K562 (cell line): Measurements from ENCODE around the gene PIEZO2. TPM values are rescaled to one million over a fixed set of nuclear protein-coding genes. Genes with fewer than 3 reads are reported as not detected.

Source experiments
- ATAC-seq: fragments of 200-7000 bp; cut with Tn5 transposase; 3 replicates; pipeline ENCODE4 v1.9.1; 2020; ENCODE audit warnings: moderate library complexity
- BruUV-seq: library from RNA; stranded (reverse); fragments of 400-500 nt; replicated peaks from 2 replicates; lab custom pipeline; 2021; lab: Mats Ljungman, UMichigan
- CTCF ChIA-PET: fragments of 300-600 bp; formaldehyde crosslinking; extraction: SDS; loops from one replicate; lab custom pipeline; 2021; ENCODE audit warnings: low intra/inter-chr PET ratio; lab: Yijun Ruan, JAX
- POLR2A ChIA-PET: fragments of 300-600, 350-650 bp; sonication (Branson Sonifier 250); formaldehyde crosslinking; extraction: SDS; loops from one replicate; lab custom pipeline; 2021; ENCODE audit warnings: antibody characterized with exemption, inconsistent platforms; lab: Yijun Ruan, JAX
- DNase-seq, 4 experiments: peaks; one replicate each; pipeline versions ENCODE4 v3.0.0 to v3.0.0-alpha.2; 2011 to 2018; ENCODE audit warnings: low spot score in 3 of 4, mixed read lengths in 3 of 4; ENCODE audit errors: extremely low read depth in 1 of 4
- FAIRE-seq: peaks from 2 replicates; lab custom pipeline; 2011; peaks lifted over from hg19 to GRCh38; lab: Jason Lieb, UNC
- H2AFZ ChIP-seq: 2 replicates; pipeline ENCODE4 v1.6.0; 2011; ENCODE audit warnings: low read depth, low read length, control low read depth, inconsistent platforms
- H3K27ac ChIP-seq: fragments of 200-600 bp; 3 replicates; pipeline ENCODE4 v1.8.0; 2011; ENCODE audit warnings: low read depth, mild to moderate bottlenecking, control low read depth, inconsistent platforms, low read length, moderate library complexity, mixed read lengths; ENCODE audit errors: extremely low read depth
- H3K27me3 ChIP-seq, 2 experiments: fragments of 300-600 bp in 1 of 2; 2 replicates in 1 of 2; 3 replicates in 1 of 2; pipeline versions ENCODE4 v1.6.0 to v1.8.0; 2011; ENCODE audit warnings: inconsistent platforms in 2 of 2, low read length in 2 of 2, mild to moderate bottlenecking in 1 of 2, mixed read lengths in 1 of 2, moderate library complexity in 1 of 2; ENCODE audit not compliant: control insufficient read depth in 2 of 2, insufficient read depth in 2 of 2
- H3K36me3 ChIP-seq: fragments of 300-600 bp; 3 replicates; pipeline ENCODE4 v1.8.0; 2011; ENCODE audit warnings: mild to moderate bottlenecking, low read length, inconsistent platforms; ENCODE audit not compliant: control insufficient read depth, insufficient read depth
- H3K4me1 ChIP-seq, 2 experiments: fragments of 200-600 bp in 1 of 2; replicated peaks in 1 of 2; 2 replicates in 1 of 2; 3 replicates in 1 of 2; pipeline versions ENCODE4 v1.5.1 to v1.8.0; 2011; ENCODE audit warnings: inconsistent platforms in 2 of 2, low read length in 2 of 2, mild to moderate bottlenecking in 1 of 2, mixed read lengths in 1 of 2, moderate library complexity in 1 of 2; ENCODE audit not compliant: control insufficient read depth in 2 of 2, insufficient read depth in 2 of 2
- H3K4me2 ChIP-seq: 2 replicates; pipeline ENCODE4 v1.6.1; 2011; ENCODE audit warnings: low read length, control low read depth, inconsistent platforms, mixed read lengths; ENCODE audit not compliant: insufficient read depth
- H3K4me3 ChIP-seq: fragments of 200-600 bp; sonication (generic), shearing (Covaris generic); 2 replicates; pipeline ENCODE4 v1.5.1; 2016; ENCODE audit warnings: control low read depth, inconsistent platforms
- H3K79me2 ChIP-seq: fragments of 200-600 bp; 3 replicates; pipeline ENCODE4 v1.8.0; 2011; ENCODE audit warnings: low read length, inconsistent platforms; ENCODE audit not compliant: control insufficient read depth, insufficient read depth
- H3K9ac ChIP-seq, 2 experiments: 2 replicates each; pipeline versions ENCODE4 v1.6.0 to v1.6.1; 2011; ENCODE audit warnings: low read depth in 2 of 2, low read length in 2 of 2, control low read depth in 1 of 2, inconsistent platforms in 1 of 2, mild to moderate bottlenecking in 1 of 2, mixed read lengths in 1 of 2; ENCODE audit not compliant: insufficient read depth in 1 of 2
- H3K9me1 ChIP-seq: one replicate; pipeline ENCODE4 v1.6.0; 2011; ENCODE audit warnings: inconsistent platforms, mild to moderate bottlenecking, low read length, moderate library complexity; ENCODE audit not compliant: control insufficient read depth, insufficient read depth
- H3K9me3 ChIP-seq: replicated peaks from 2 replicates; pipeline ENCODE4 v1.5.1; 2011; ENCODE audit warnings: low read depth, low read length, inconsistent platforms; ENCODE audit not compliant: control insufficient read depth, insufficient read depth
- H4K20me1 ChIP-seq: replicated peaks from 2 replicates; pipeline ENCODE4 v1.6.1; 2011; ENCODE audit warnings: low read length, inconsistent platforms, mixed read lengths; ENCODE audit not compliant: control insufficient read depth, insufficient read depth
- ATF1 ChIP-seq, 2 experiments: fragments of 450-650 bp in 1 of 2; IDR thresholded peaks; 2 replicates each; pipeline ENCODE4 v1.6.1; 2016; ENCODE audit warnings: missing compliant biosample characterization in 1 of 2, missing genetic modification characterization in 1 of 2
- BDP1 ChIP-seq: IDR thresholded peaks from 3 replicates; pipeline ENCODE4 v1.6.1; 2011; ENCODE audit not compliant: insufficient read length, insufficient read depth
- CHCHD3 ChIP-seq: fragments of 250-450 bp; sonication (Bioruptor Pico); IDR thresholded peaks from 2 replicates; pipeline ENCODE4 v2.1.2; 2022; ENCODE audit warnings: mild to moderate bottlenecking
- HNRNPL ChIP-seq: fragments of 200-400 bp; formaldehyde crosslinking; IDR thresholded peaks from 2 replicates; pipeline ENCODE4 v1.6.1; 2017; ENCODE audit warnings: low read depth, mild to moderate bottlenecking, low read length
- MYC ChIP-seq, 2 experiments: fragments of 250-450 bp in 1 of 2; sonication (Bioruptor Pico) in 1 of 2; IDR thresholded peaks; 2 replicates each; pipeline versions ENCODE4 v1.5.1 to v1.6.1; 2012 to 2021; ENCODE audit warnings: low read depth in 2 of 2, borderline replicate concordance in 1 of 2, improper control_type of control experiment in 1 of 2, low read length in 1 of 2, mild to moderate bottlenecking in 1 of 2, moderate library complexity in 1 of 2
- NCOA2 ChIP-seq, 2 experiments: fragments of 450-650 bp; IDR thresholded peaks; 2 replicates each; pipeline ENCODE4 v1.6.1; 2018; ENCODE audit warnings: mild to moderate bottlenecking in 2 of 2, moderate library complexity in 1 of 2; ENCODE audit not compliant: partially characterized antibody in 2 of 2
- NFE2L1 ChIP-seq: fragments of 450-650 bp; IDR thresholded peaks from 2 replicates; pipeline ENCODE4 v1.6.1; 2016; ENCODE audit warnings: missing genetic modification characterization, low read depth, mild to moderate bottlenecking, missing compliant biosample characterization, moderate library complexity, borderline replicate concordance
- NFIC ChIP-seq: fragments of 450-650 bp; IDR thresholded peaks from 2 replicates; pipeline ENCODE4 v1.6.1; 2017; ENCODE audit warnings: mild to moderate bottlenecking, inconsistent platforms
- POLR3G ChIP-seq: IDR thresholded peaks from 2 replicates; pipeline ENCODE4 v1.6.1; 2011; ENCODE audit not compliant: insufficient read length, insufficient replicate concordance; ENCODE audit errors: extremely low read depth
- PPARD ChIP-seq: fragments of 250-450 bp; sonication (Bioruptor Pico); IDR thresholded peaks from 2 replicates; pipeline ENCODE4 v1.8.0; 2022; ENCODE audit warnings: inconsistent platforms, mild to moderate bottlenecking, moderate library complexity
- SRF ChIP-seq, 2 experiments: fragments of 250-450, 450-650 bp in 1 of 2; sonication (Bioruptor Pico) in 1 of 2; sonication (generic) in 1 of 2; formaldehyde crosslinking; IDR thresholded peaks; 2 replicates each; pipeline versions ENCODE4 v1.5.0 to v1.5.1; 2020 to 2022; ENCODE audit warnings: mild to moderate bottlenecking in 1 of 2, missing genetic modification reagents in 1 of 2
- SRSF7 ChIP-seq: fragments of 200-400 bp; formaldehyde crosslinking; optimal IDR thresholded peaks from 2 replicates; pipeline ENCODE3; 2017; ENCODE audit warnings: mild to moderate bottlenecking, low read depth, low read length
- THRAP3 ChIP-seq: fragments of 450-650 bp; IDR thresholded peaks from 2 replicates; pipeline ENCODE4 v1.6.1; 2016; ENCODE audit warnings: mild to moderate bottlenecking, inconsistent platforms, borderline replicate concordance
- ZBTB12 ChIP-seq: fragments of 250-450 bp; sonication (Bioruptor Pico); IDR thresholded peaks from 2 replicates; pipeline ENCODE4 v1.4.0; 2020
- ZNF133 ChIP-seq: fragments of 250-450 bp; sonication (Bioruptor Pico); IDR thresholded peaks from 2 replicates; pipeline ENCODE4 v1.4.0; 2020; ENCODE audit warnings: mild to moderate bottlenecking
- ZNF75A ChIP-seq: fragments of 450-650 bp; formaldehyde crosslinking; IDR thresholded peaks from 2 replicates; pipeline ENCODE4 v1.4.0; 2020; ENCODE audit warnings: mild to moderate bottlenecking
- WGBS: fragments of 100-300 bp; shearing (Covaris generic); methylation state at CpG from one replicate; pipeline ENCODE4 v1.1.6; 2016; ENCODE audit warnings: low coverage, mixed read lengths; ENCODE audit not compliant: insufficient coverage; ENCODE audit errors: missing lambda C conversion rate; 5-methylcytosine and 5-hydroxymethylcytosine counted together
- in situ Hi-C: fragments of 300-500 bp; cut with MboI; formaldehyde crosslinking; loops from 4 replicates; pipeline ENCODE4 v1.15.0; 2018; ENCODE audit warnings: inconsistent platforms, mixed read lengths
- intact Hi-C: fragments of 100-400 bp; cut with micrococcal nuclease; formaldehyde crosslinking; loops from 2 replicates; pipeline ENCODE4 v1.14.2; 2022
- polyA plus RNA-seq, 8 experiments: library from polyadenylated mRNA; depleted of rRNA in 4 of 8; stranded (reverse) in 5 of 8; unstranded in 3 of 8; fragments of >200 nt; fragmentation: Nextera tagmentation in 2 of 8; fragmentation: Illumina TruSeq in 1 of 8; extraction: Ambion mirVana in 2 of 8; extraction: Trizol in 1 of 8; gene quantifications; 2 replicates each; pipeline versions ENCODE4 v1.2.1 to v1.2.3, GENCODE V29; 2011 to 2014; ENCODE audit warnings: inconsistent platforms in 1 of 8, missing spikeins in 1 of 8
- total RNA-seq, 7 experiments: library from RNA; depleted of rRNA in 6 of 7; stranded (reverse); fragments of >200 nt in 6 of 7; fragmentation: Illumina TruSeq in 2 of 7; extraction: Trizol in 2 of 7; gene quantifications; 2 replicates each; pipeline versions ENCODE4 v1.2.1 to v1.2.3, GENCODE V29; 2011 to 2021; ENCODE audit warnings: low replicate concordance in 1 of 7
- TF ChIP-seq, protein P1 (sequence below): fragments of 450-650 bp; IDR thresholded peaks from 2 replicates; pipeline ENCODE4 v1.6.1; 2018; ENCODE audit warnings: mild to moderate bottlenecking, low read depth; ENCODE audit not compliant: partially characterized antibody
- TF ChIP-seq, protein P2 (sequence below): sonication (generic); formaldehyde crosslinking; IDR thresholded peaks from 2 replicates; pipeline ENCODE4 v1.9.0; 2022; ENCODE audit warnings: mild to moderate bottlenecking, missing genetic modification reagents

PIEZO2 gene
- total and polyA plus RNA-seq, 9 of the 15 experiments (the other 6 are each of a cell fraction or from before 2014, with no cell fraction given): 0.54 to 4.1 (median 2.0) TPM

GRCh38 chr18:11165952-11166351, 16.6 kb upstream of the PIEZO2 start:
- Histone ChIP-seq H3K36me3 (no peaks in the 10 kb centered on the region), H3K4me3 (no peak overlapping the region), H3K27ac (no peak overlapping the region), H3K4me1 (peaks cover 0 to 3% of the 10 kb centered on the region in 2 experiments; a peak in 1 of 5 replicates), H3K9me3 (no peaks in the 10 kb centered on the region), H3K27me3 (no peaks in the 10 kb centered on the region; a peak in 1 of 5 replicates), H3K9ac (no peak overlapping the region), H3K9me1 (no peaks in the 10 kb centered on the region), H4K20me1 (no peaks in the 10 kb centered on the region), H3K4me2 (no peak overlapping the region), H3K79me2 (no peaks in the 10 kb centered on the region), H2AFZ (no peak overlapping the region)
- ATAC-seq (no peak), DNase-seq (no peak), FAIRE-seq (no peak)
- no TSS peak for BruUV-seq
- in situ Hi-C loops (no loop called here), intact Hi-C loops (no loop called here)
- TF ChIP-seq SRSF7: no peak
- TF ChIP-seq NFE2L1: no peak
- no peak for TF ChIP-seq PPARD (CRISPR knock-in tag)
- TF ChIP-seq ZBTB12 (CRISPR knock-in tag): no peak
- TF ChIP-seq, protein P1, sequence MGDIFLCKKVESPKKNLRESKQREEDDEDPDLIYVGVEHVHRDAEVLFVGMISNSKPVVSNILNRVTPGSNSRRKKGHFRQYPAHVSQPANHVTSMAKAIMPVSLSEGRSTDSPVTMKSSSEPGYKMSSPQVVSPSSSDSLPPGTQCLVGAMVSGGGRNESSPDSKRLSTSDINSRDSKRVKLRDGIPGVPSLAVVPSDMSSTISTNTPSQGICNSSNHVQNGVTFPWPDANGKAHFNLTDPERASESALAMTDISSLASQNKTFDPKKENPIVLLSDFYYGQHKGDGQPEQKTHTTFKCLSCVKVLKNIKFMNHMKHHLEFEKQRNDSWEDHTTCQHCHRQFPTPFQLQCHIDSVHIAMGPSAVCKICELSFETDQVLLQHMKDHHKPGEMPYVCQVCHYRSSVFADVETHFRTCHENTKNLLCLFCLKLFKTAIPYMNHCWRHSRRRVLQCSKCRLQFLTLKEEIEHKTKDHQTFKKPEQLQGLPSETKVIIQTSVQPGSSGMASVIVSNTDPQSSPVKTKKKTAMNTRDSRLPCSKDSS: no peak
- no peak for TF ChIP-seq POLR3G
- no peak for TF ChIP-seq SRF (CRISPR knock-in tag; IDR thresholded peaks at IDR 0.05)
- TF ChIP-seq NFIC: no peak
- TF ChIP-seq ZNF75A: no peak
- no peak for TF ChIP-seq CHCHD3 (CRISPR knock-in tag)
- no peak for TF ChIP-seq ATF1 (CRISPR knock-in tag; IDR thresholded peaks at IDR 0.05)
- no peak for TF ChIP-seq ATF1 (tag; IDR thresholded peaks at IDR 0.05)
- no peak for TF ChIP-seq NCOA2 (IDR thresholded peaks at IDR 0.05; ENCODE audit: partially characterized antibody in 2 of 2)
- TF ChIP-seq, protein P2, sequence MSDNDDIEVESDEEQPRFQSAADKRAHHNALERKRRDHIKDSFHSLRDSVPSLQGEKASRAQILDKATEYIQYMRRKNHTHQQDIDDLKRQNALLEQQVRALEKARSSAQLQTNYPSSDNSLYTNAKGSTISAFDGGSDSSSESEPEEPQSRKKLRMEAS (CRISPR knock-in tag): no peak
- TF ChIP-seq HNRNPL: no peak
- no peak for TF ChIP-seq THRAP3
- TF ChIP-seq BDP1: no peak
- TF ChIP-seq ZNF133 (CRISPR knock-in tag): no peak
- no peak for TF ChIP-seq MYC (IDR thresholded peaks at IDR 0.05; ENCODE audit: low read depth, low read length)
- no peak for TF ChIP-seq MYC (CRISPR knock-in tag; IDR thresholded peaks at IDR 0.05; ENCODE audit: borderline replicate concordance, low read depth)
- WGBS: 0% methylated on average over 7 of the region's 7 CpGs
- ChIA-PET CTCF (no interaction called here), POLR2A (no interaction called here)
